Fibroblast of skin of right biceps (primary cell): ENCODE data around the gene ZNF385B.

Experiments used
- DNase-seq: peaks from one replicate; pipeline ENCODE4 v3.0.0-alpha.2; 2013

Gene ZNF385B

GRCh38 chr2:179543361-179543901 is 318.0 kb downstream of the ZNF385B start:
- peak; percentile 83 for DNase-seq

- DNase-seq = no peak
Observed at GRCh38 chr2:179541586-179541985, 319.8 kb downstream of the ZNF385B start.

GRCh38 chr2:179539124-179539511 is 322.3 kb downstream of the ZNF385B start:
- no peak for DNase-seq

GRCh38 chr2:179538406-179539123 is 322.8 kb downstream of the ZNF385B start:
- DNase-seq = peak; percentile 57

GRCh38 chr2:179536185-179536584 is 325.2 kb downstream of the ZNF385B start:
- peak; percentile 60 for DNase-seq

DNA sequence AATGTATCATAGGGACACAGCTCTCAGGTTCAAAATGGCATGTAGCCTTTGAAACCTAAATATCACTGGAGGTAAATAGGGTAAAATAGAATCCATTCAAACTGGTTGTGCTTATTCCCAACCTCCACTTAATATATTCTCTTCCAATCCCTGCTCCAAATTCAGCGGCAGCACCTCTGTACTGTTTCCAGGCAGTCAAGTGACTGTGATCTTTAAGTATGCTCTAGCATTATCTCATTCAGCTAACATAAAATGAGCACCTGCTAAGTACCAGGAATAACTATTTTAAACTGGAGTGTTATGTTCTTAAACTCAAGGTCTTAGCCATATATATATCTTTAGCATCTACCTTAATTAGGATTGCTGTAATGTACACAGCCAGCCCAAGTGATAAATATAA is 327.5 kb downstream of the ZNF385B start:
- no peak for DNase-seq

DNA sequence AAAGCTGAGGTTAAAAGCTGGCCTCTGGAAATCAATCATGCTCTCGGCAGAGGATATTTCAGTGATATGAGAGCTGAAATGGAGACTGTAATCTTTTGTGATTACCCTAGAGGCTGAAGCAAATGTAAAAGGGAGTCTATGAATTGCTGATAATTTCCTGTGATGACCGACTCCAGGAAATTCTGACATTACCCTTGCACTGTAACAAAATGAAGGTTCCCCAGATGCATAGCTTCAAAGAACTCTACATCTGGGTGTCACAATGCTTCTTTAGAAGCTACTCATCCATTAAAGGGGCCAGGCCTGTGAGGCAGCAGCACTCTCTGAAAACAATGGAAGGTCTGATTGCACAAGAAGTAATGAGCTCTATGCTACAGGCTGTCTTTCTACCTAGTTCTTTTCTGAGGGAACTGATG is 328.5 kb downstream of the ZNF385B start:
- no peak for DNase-seq

- no peak for DNase-seq
Observed at GRCh38 chr2:179528576-179529069, 332.8 kb downstream of the ZNF385B start.

DNA sequence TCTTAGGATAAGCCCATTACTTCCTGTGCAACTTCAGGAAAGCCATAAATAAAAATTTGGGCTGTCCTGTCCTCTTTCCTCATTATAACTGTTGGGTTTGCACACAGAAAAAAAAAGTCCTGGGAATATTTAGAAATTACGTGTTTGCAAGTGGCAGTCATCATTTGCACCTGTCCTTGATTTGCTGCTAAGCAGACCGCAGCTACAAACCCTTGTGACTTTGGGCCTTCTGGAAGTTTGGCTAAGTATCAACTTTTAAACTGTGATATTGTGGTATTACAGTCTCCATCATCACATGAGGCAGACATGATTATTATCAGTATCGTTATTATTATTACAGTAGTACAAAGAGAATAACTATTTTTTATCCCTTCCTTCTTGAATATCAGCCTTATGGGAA is 336.1 kb downstream of the ZNF385B start:
- no peak for DNase-seq

- DNase-seq = no peak
Observed at GRCh38 chr2:179524809-179525339, 336.5 kb downstream of the ZNF385B start.

DNA sequence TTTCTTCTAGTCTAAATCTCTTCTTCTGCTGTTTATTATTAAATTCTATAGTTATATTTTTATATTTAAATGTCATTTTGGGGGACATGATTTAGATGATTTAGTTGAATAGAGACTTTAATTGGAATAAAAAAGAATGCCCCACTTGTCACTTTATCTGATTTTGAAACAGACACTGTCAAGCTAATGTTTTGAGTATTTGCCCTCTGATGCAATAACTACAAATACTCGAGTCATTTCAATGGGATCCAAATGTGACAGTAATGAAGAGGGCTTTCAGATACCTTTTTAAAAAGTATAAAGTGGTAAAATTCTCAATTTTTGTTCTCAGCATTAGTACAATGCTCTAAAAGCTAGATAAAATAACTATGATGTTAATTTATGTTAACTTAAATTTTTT is 339.5 kb downstream of the ZNF385B start:
- no peak for DNase-seq

DNA sequence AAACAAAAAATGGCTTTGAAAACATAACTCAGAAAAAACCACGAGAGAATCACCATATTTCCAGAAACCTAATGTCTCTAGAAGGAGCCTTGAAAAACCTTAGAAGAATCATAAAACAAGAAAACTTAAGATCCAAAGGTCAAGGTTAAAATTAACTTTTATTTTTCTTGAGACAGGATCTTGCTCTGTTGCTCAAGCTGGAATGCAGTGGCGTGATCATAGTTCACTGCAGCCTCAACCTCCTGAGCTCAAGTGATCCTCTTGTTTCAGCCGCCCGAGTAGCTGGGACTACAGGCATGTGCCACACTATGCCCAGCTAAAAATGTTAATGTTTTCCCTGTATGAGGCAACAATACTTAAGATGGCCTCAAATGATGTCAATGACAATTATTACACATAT is 342.6 kb downstream of the ZNF385B start:
- DNase-seq = no peak

GRCh38 chr2:179513181-179513580 is 348.2 kb downstream of the ZNF385B start:
- DNase-seq = peak; percentile 15

GRCh38 chr2:179512281-179513035 is 349.0 kb downstream of the ZNF385B start:
- no peak for DNase-seq

DNA sequence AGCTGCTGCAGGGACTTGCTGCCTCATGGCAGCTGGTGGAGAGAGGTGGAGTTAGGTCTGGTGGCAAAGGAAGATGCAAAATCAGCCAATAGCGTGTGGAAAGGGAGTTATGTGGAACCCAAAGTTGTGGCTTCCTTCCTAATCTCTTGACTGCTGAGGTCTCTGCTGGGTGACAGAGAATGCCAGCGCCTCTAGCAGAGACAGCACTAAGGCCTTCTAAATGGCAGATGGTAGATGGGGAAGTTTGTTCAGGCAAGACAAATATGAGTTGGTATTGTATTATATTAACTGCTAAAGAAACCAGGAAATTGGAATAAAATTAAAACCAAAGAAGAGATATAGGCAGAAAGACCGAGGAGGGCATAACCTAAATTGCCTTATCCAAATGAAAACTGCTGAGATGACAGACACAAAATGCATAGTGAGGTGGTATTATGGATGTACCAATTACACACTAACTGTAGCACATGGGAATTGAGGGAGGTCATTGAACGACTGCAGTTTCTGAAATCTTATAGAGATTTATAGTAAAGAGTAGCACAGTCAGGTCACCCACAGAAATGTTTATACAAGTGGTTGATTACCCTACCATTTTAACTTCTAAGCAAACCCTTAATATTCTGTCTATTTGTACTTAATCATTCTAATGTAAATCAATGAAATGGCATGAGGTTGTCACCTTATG is 350.2 kb downstream of the ZNF385B start:
- DNase-seq = no peak

DNA sequence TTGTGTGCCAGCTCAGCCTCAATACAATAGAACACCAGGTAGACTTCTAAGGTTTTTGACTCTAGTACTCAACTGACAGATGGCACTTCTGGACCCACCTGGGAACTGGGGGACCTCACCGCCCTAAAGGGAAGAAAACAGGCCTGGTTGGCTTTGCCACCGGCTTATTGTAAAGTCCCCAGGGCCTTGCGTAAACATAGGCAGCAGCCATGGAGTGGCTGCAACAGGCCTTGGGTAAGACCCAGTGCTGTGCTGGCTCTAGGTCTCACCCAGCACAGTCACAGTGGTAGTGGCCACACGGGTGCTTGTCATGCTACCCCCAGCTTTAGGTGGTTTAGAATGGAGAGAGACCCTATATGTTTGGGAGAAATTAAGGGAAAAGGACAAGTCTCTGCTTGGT is 366.1 kb downstream of the ZNF385B start:
- DNase-seq = no peak

DNA sequence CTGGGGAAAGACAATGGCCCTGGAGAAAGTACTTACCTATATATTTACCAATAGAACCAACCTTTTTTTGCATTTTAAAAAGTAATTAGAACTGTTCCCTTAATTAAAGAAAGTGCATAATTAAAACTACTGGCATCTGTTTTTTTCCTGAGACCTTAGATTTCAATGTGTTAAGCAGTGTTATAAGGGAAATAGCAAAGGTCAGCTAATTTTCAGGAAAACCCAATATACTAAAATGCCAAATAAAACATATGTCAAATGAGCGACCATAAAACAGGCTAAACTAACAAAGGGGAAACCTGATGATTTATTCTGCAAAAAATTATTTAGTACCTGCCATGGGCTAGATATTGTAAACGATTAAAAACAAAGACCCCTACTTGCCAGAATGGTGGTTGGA is 372.8 kb downstream of the ZNF385B start:
- no peak for DNase-seq

- DNase-seq = no peak
Observed at GRCh38 chr2:179487010-179487731, 374.2 kb downstream of the ZNF385B start.

DNA sequence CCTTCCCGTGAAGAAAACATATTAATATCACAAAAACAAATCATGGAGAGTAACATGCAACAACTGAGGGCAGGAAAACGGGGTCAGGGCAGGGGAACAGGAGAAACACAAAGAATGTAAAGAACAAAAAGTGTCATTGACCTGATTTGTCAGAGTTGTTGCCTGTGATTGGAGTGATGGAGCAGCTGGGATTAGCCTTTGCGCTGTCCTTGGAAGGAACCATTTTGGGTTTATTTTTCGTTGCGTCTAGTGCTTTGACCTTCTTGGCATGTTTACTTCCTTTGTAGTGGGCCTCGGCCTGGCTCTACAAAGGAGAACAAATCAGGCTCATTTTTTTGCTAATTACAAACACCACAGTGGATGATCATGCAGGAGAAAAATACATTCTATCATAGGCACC is 378.3 kb downstream of the ZNF385B start:
- no peak for DNase-seq

GRCh38 chr2:179479947-179480346 is 381.5 kb downstream of the ZNF385B start:
- peak; percentile 20 for DNase-seq

DNA sequence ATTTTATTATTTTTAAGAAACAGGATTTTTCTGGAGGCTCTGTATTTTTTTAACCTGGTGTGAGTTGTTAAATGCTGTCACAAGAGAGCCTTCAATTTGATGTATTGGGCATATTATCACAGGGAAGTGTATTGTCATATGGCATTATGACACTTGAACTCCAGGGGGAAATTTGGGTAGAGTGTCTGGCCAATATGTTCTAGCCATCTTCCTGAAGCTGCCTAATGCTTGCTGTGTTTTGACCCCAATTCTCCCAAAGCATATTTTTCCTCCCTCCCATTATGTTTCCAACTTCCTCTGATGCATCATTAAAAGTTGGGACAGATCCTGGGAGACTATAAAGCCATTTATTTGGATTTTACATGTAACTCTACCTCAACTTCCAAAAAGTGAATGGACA is 382.6 kb downstream of the ZNF385B start:
- no peak for DNase-seq

DNA sequence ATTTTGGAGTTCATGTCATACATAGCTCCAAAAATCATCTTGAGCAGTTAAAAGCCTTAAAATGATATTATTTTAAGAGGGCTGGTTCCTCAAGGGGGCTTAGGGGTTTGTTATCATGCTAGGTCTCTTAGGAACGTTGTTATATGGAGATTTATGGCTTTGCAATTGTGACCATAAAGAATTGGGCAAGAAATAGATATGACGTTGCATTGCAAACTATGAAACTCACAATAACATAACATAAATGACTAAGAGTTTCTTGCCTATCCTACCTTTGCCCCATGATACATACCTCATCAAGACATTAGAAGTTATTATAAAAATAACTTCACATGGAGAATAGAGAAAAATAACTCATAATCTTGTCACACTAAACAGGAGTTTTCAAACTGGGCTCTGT is 390.4 kb downstream of the ZNF385B start:
- DNase-seq = no peak
